ENCODE results near the gene HDAC2.
"Not testable (repeated sequence)": the region's sequence is repeated elsewhere in the genome, so short reads cannot be mapped to it uniquely, and the experiment has no call there.

The HDAC2 gene

GRCh38 chr6:113927001-113927400, 43.9 kb downstream of the HDAC2 start:
- in situ Hi-C loops (cut with HindIII; ENCODE audit: low pct_ligation_motif_present, low pct_unique_long_range_greater_than_20kb, low sequenced_read_pairs) = no loop called here
- DNase-seq = no peak

- in situ Hi-C loops (cut with HindIII; ENCODE audit: low pct_ligation_motif_present, low pct_unique_long_range_greater_than_20kb, low sequenced_read_pairs) = no loop called here
- DNase-seq = no peak
These were observed 45.6 kb downstream of the HDAC2 start for GRCh38 chr6:113925378-113925777.

DNA sequence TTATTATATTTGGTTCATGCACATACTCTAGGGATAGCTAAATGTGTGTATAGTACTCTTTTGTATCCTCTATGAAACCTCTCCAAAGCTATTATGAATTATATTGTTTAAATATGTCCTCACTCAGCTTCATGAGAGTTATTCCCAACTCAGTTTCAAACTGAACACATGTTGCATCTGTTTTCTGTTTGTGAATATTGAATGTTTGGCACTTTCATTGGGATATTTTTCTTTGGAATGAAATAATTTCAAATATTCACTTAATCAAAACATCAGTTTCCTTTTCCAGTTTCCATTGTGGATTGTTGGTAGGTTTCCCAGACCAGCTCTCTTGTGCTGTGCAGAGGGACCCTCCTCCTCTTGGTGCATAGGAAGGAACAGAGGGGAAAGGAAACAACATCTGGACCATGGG, 46.6 kb downstream of the HDAC2 start:
- no peak for DNase-seq
- in situ Hi-C loops (cut with HindIII; ENCODE audit: low pct_ligation_motif_present, low pct_unique_long_range_greater_than_20kb, low sequenced_read_pairs) = no loop called here

- in situ Hi-C loops (cut with HindIII; ENCODE audit: low pct_ligation_motif_present, low pct_unique_long_range_greater_than_20kb, low sequenced_read_pairs) = no loop called here
- no peak for DNase-seq
These were observed 47.4 kb downstream of the HDAC2 start for GRCh38 chr6:113923526-113923925.

GRCh38 chr6:113921299-113921904, 49.5 kb downstream of the HDAC2 start:
- in situ Hi-C loops (cut with HindIII; ENCODE audit: low pct_ligation_motif_present, low pct_unique_long_range_greater_than_20kb, low sequenced_read_pairs) = no loop called here
- no peak for DNase-seq

DNA sequence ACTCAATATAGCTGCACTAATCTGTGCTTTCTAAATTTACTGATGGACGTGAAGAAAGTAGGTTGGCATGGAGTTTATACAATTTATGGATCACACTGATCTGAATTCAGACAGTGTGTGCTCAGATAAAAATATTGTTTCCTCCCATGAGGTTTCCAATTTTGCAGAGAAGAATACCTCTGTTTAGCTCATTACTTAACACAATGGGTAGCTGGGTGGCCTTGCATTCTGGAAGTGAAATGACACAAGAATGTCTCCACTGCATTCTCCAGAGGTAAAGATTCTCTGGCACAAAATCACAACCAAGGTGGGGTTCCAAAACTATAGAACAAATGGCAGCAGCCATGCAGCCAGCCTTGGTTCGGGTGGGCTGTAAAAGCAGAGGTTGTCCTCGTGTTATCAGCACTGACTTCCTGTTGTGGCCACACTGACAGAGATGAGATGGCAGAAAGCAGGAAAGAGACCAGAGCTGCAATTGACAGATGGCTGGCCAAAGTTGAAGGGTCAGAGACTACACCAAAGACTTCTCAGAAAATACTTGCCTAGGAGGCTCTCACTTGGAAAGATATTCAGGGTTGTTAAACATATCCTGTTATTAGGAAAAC, 50.2 kb downstream of the HDAC2 start:
- in situ Hi-C loops (cut with HindIII; ENCODE audit: low pct_ligation_motif_present, low pct_unique_long_range_greater_than_20kb, low sequenced_read_pairs) = no loop called here
- DNase-seq = no peak

GRCh38 chr6:113910285-113910684, 60.7 kb downstream of the HDAC2 start:
- in situ Hi-C loops (cut with HindIII; ENCODE audit: low pct_ligation_motif_present, low pct_unique_long_range_greater_than_20kb, low sequenced_read_pairs); DNase-seq: not testable (repeated sequence)

GRCh38 chr6:113909224-113909856, 61.6 kb downstream of the HDAC2 start:
- peak; percentile 60 for DNase-seq
- in situ Hi-C loops (cut with HindIII; ENCODE audit: low pct_ligation_motif_present, low pct_unique_long_range_greater_than_20kb, low sequenced_read_pairs) = no loop called here

DNA sequence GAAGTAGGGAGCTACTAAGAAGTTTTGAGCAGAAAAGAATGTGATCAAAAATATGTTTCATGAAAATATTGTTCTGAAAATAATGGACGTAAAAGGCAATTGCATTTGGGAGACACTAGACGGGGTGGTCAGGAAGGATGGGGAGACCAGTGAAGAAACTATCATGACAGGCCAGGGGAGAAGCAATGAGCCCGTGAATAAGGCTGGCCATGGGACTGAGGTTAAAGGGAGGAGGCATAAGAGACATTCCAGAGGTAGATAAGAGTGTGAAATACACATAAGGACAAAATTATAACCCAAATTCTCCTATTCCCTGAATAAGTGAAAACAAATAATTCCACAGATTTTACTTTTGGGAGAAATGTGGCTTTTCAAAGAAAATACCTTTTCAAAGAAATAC, 62.1 kb downstream of the HDAC2 start:
- in situ Hi-C loops (cut with HindIII; ENCODE audit: low pct_ligation_motif_present, low pct_unique_long_range_greater_than_20kb, low sequenced_read_pairs) = no loop called here

GRCh38 chr6:113907102-113907815, 63.7 kb downstream of the HDAC2 start:
- in situ Hi-C loops (cut with HindIII; ENCODE audit: low pct_ligation_motif_present, low pct_unique_long_range_greater_than_20kb, low sequenced_read_pairs) = no loop called here
- DNase-seq = no peak

More for the DNA sequence above, 62.1 kb downstream of the HDAC2 start:
- no peak for DNase-seq

DNA sequence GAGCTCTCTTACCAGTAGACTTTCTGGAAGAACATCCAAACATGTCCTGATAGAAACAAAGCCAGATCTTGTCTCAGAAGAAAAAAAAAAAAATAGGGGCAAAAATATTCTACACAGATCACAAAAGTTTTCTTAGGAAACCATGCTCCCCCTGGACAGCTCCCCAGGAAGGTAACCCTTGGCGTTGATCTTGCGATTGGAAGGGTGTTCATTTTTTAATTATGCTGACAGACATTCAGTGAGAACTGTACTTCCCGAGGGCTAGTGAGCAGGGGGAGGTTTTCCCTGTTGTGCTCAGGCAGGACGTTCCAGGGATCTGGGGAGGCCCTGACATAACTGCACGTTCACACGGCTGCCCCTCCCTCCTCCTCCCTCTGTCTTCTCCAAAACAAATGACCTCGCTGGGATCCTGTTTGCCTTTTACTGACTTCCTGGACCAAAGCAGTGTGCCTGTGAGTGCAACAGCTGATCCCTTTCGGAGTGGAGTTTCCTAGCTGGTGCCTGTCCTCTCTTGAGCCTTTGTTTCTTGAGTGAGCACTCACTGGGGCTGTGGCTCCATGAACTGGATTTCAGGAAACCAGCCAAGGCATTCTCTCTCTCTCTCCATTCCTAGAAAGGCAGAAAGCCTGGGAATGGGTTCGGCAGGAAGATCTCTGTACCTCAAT, 67.2 kb downstream of the HDAC2 start:
- in situ Hi-C loops (cut with HindIII; ENCODE audit: low pct_ligation_motif_present, low pct_unique_long_range_greater_than_20kb, low sequenced_read_pairs) = no loop called here
- no peak for DNase-seq

DNA sequence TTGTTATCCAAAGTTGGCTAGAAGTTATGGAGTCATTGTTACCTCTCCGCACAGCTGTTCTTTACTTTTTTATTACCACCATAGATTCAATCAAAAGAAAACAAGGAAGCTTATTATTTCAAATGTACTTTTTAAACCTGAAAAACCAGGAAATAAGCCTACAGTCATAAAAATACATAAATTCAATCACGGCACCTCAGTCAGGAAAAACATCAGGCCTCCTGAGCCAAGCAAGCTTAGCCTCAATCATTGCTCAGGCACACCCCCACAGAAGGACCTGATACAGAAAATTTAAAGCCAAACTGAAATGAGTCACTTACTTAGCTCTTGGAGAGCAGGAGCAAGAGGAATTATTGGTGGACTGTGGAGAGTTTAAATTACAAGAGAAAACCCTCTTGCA, 69.5 kb downstream of the HDAC2 start:
- DNase-seq = no peak
- in situ Hi-C loops (cut with HindIII; ENCODE audit: low pct_ligation_motif_present, low pct_unique_long_range_greater_than_20kb, low sequenced_read_pairs) = no loop called here

- DNase-seq = no peak
- in situ Hi-C loops (cut with HindIII; ENCODE audit: low pct_ligation_motif_present, low pct_unique_long_range_greater_than_20kb, low sequenced_read_pairs) = no loop called here
These were observed 76.0 kb downstream of the HDAC2 start for GRCh38 chr6:113894712-113895674.

DNA sequence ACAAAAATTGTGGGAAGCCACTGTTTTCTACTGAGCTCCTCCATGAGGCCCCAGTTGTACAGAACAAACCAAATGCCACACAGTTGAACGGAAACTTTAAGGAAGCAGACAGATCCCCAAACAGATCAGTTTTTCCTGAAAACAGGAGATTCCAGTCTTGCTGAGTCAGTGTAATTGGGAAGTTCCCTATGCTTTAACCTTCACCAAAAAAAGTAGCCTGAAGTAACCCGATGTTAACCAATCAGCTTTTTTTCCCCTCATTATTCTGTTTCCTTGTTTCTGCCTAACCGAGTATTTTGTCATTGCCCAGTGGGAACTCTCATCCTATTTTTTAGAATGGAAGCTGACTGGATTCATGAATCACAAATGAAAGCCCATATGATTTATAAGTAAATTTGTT, 77.1 kb downstream of the HDAC2 start:
- in situ Hi-C loops (cut with HindIII; ENCODE audit: low pct_ligation_motif_present, low pct_unique_long_range_greater_than_20kb, low sequenced_read_pairs) = no loop called here
- DNase-seq = no peak

- DNase-seq = no peak
- in situ Hi-C loops (cut with HindIII; ENCODE audit: low pct_ligation_motif_present, low pct_unique_long_range_greater_than_20kb, low sequenced_read_pairs) = no loop called here
These were observed 77.5 kb downstream of the HDAC2 start for GRCh38 chr6:113893451-113893850.

- in situ Hi-C loops (cut with HindIII; ENCODE audit: low pct_ligation_motif_present, low pct_unique_long_range_greater_than_20kb, low sequenced_read_pairs) = no loop called here
- DNase-seq = no peak
These were observed 81.9 kb downstream of the HDAC2 start for GRCh38 chr6:113888956-113889630.

DNA sequence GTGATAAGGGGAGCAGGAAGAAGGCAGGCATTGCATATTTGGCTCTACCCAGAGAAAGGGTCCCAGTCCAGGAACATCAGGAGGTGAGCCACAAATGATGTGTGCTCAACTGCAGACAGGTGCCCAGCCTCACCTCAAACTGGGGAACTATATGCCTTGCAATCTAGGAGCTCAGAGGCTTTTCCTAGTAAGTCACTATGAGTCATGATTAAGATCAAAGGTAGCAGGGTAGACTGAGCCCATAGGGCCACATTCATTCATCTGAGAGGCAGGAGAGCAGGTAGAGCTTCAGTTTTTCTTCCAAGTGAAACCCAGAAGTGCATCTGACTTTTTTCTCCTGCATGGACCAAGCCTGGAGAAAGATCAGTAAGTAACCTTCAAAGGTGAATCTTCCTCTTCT, 82.5 kb downstream of the HDAC2 start:
- DNase-seq = no peak
- in situ Hi-C loops (cut with HindIII; ENCODE audit: low pct_ligation_motif_present, low pct_unique_long_range_greater_than_20kb, low sequenced_read_pairs) = no loop called here

DNA sequence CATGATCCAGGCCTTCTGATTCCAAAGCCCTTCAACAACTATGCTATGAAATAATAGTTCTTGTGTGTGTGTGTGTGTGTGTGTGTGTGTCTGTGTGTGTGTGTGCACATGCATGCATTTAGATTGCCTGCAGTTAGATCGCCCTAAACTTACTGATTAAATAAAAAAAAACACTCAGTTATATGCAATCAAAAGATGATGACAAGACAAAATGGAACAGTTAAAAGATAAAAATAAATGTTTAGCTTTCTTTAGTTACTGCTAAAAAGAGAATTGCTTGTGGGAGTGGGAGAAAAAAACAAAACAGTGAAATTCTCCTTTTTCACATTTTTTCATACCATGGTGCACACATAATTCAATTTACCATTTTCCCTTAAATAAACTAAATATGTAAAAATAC, 84.4 kb downstream of the HDAC2 start:
- in situ Hi-C loops (cut with HindIII; ENCODE audit: low pct_ligation_motif_present, low pct_unique_long_range_greater_than_20kb, low sequenced_read_pairs) = no loop called here
- no peak for DNase-seq

Measured in ACHN (cell line).